Dermis microvascular lymphatic vessel endothelial cell (primary cell): ENCODE data around the gene NEK9. TPM values are rescaled to one million over a fixed set of nuclear protein-coding genes. Genes with fewer than 3 reads are reported as not detected.
A peak's percentile ranks its signal among the peaks of the same experiment; 100 is the strongest.

ENCODE experiments used
- DNase-seq, 2 donors: peaks; one replicate each; pipeline versions ENCODE4 v3.0.0 to v3.0.0-alpha.2; 2010; ENCODE audit warnings: low read depth in 2 of 2
- total RNA-seq: library from RNA; depleted of rRNA; stranded (reverse); fragments of >200 nt; gene quantifications from 2 replicates; pipeline ENCODE4 v1.2.1, GENCODE V29; 2014

The NEK9 gene
- total RNA-seq, 1 donor from 2014 or later: 29.5 TPM

DNA sequence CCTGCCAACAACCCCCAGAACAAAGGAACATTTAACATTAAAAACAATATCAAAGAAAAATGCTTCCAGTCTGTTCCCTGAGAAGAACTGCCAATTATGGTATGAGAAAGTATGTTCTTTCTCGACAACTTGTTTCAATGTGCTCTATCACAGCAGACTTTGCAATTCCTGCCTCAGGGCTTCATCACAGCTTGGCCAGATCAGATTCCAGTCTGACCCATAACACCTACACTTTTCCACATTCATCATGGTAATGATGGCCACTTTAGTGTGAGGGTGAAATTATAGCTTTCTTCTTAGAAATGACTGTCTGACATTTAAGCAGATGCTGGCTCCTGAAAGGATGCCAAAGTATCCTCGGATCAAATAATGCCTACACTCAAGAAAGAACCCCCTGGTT, 17.0 kb downstream of the NEK9 start:
- no peak for DNase-seq

DNA sequence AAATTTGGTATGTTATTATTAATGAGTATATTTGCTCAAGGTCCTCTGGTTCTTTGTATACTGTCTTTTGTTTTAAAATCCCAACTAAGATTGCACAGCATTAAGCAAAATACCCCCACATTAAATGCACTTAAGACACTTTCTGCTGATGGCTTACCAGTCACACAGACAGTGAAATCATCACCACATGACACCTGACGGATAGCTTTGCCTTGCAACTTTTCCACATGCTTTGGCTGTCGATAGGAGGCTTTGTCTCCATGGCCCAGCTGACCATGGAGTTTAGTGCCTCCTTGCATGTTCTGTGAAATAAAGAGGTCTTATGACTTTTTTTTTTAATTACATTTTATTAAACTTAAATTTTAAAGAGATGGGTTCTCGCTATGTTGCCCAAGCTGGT, 19.7 kb downstream of the NEK9 start:
- DNase-seq: no peak

GRCh38 chr14:75101491-75101890, 25.4 kb downstream of the NEK9 start:
- DNase-seq: no peak

DNA sequence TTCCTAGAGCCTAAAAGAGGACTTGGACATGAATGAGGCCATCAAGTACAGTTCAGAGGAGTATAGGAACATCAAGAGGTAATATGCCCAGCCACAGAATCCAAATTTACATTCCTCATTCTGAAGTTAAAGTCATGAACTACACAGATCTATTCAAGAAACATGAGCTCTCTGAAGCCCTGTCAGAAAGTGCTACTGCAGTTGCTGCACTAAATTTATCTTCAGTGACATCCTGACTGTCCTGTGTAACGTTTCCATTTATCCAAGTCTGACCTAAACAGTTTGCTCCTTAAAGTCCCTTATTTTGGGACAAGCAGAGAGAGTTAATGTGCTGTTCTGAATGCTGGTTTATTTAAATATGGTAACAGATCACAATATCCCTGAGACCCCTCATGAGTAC, 28.2 kb downstream of the NEK9 start:
- no peak for DNase-seq

- DNase-seq: no peak
Observed at GRCh38 chr14:75098212-75098611, 28.6 kb downstream of the NEK9 start.

GRCh38 chr14:75096959-75097358, 29.9 kb downstream of the NEK9 start:
- no peak for DNase-seq

DNA sequence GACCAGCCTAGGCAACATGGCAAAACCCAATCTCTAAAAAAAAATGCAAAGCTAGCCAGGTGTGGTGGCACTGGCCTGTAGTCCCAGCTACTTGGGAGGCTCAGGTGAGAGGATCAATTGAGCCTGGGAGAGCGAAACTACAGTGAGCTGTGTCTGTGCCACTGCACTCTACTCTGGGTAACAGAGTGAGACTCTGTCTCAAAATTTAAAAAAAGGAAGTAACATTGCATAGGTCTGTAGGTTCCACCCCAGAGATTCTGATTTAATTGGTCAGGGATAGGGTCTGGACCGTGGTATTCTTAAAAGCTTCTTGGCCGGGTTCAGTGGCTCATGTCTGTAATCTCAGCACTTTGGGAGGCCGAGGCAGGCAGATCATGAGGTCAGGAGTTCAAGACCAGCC, 31.2 kb downstream of the NEK9 start:
- DNase-seq: no peak

DNA sequence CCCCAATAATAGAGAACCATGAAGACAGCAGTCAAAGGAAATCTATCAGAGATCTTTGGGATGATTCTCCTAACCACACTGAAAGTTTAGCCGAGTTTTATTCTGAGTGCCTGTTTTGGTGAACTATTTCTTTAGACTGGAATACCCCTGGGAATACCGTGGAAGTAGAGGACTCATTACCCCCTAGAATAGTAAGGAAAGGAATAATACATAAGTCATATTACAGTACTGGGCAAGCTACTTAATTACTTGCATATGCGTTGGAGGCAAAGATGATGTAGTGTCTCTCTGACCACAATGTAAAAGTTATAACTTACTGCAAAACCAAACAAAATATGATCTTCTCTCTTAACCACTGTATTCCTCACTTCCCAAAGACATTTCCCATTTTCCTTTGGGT, 32.0 kb downstream of the NEK9 start:
- no peak for DNase-seq

DNA sequence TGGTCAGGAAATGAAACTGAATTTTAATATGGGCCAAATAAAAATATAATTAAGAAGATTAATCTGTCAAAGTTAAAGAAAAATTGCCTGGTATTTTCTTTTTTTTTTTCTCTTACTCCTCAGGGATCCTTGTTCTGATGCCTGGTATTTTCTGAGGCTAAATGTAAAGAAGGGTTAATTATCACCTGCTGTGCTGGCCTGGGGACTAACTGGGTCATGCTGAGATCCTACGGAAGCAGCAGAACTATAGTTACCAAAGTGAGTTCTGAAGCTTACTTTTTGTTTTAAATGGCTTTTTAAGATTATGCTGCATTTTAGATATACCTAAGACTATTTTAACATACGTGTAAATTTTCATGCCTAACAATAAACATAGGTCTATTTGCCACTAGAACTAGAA, 34.1 kb downstream of the NEK9 start:
- no peak for DNase-seq

- no peak for DNase-seq
Observed at GRCh38 chr14:75091251-75091650, 35.6 kb downstream of the NEK9 start.

DNA sequence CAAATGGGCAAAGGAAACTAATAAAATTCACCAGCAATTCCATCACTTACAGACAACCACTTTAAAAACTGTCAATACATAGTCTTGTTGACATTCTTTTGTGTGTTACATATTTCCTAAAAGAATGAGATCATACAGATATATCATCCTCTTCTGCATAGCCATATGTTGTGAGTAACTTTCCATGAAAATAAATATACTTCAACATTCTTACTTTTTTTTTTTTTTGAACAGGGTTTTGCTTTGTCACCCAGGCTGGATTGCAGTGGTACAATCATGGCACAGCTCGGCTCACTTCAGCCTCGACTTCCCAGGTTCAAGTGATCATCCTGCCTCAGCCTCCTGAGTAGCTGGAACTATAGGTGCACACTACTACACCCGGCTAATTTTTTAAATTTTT, 36.5 kb downstream of the NEK9 start:
- peak in 1 of 2 donors; percentile 24 for DNase-seq

- peak; percentile 59 to 69 for DNase-seq
Observed at GRCh38 chr14:75088566-75089373, 38.1 kb downstream of the NEK9 start.

DNA sequence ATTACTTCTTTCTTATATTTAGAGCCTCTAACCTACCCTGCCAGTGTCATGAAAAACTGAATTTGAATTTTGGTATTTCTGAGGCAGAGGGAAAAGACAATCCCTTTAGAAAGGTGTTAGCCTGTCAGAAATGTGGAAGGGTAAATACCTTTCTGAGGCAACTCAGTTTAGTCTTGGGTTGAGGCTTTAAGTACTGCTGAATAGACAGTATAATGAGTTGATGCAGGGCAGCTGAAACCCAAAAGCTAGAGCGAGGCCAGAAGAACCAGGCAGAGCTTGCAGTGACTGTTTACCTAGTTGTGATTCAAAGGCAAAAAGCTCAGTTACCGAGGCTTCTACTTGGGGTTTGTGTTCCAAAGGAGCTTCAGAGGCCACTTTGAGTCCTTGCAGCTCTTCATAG, 38.7 kb downstream of the NEK9 start:
- no peak for DNase-seq

- DNase-seq: peak in 1 of 2 donors; percentile 57
Observed at GRCh38 chr14:75084513-75084912, 42.3 kb downstream of the NEK9 start.

GRCh38 chr14:75083271-75083670, 43.6 kb downstream of the NEK9 start:
- no peak for DNase-seq

DNA sequence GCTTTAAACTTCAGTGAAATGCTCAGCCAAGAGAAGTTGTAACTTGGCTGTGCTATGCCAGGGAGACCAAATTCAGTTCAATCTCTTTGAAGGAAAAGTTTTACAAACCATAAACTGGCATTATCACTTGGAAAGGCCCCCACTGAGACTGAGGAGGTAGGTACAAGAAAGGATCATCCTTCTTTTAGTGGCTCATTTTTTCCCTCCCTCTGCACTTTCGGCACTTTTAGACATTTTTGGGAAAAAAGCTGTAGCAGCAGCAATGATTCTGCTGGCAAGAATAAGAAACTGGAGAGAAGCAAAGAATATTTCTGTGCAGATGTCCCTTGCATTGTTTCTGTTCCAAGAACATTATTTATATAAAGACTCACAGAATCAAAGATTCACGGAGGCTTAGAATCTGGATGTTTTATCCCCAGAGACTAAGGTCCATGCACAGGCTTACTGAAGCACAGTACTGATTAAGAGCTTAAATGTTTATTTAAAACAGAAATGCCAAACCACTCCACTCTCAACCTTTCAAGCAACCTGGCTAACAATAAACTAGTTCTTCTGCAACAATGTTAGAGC, 45.1 kb downstream of the NEK9 start:
- no peak for DNase-seq

GRCh38 chr14:75079521-75079920, 47.3 kb downstream of the NEK9 start:
- no peak for DNase-seq

DNA sequence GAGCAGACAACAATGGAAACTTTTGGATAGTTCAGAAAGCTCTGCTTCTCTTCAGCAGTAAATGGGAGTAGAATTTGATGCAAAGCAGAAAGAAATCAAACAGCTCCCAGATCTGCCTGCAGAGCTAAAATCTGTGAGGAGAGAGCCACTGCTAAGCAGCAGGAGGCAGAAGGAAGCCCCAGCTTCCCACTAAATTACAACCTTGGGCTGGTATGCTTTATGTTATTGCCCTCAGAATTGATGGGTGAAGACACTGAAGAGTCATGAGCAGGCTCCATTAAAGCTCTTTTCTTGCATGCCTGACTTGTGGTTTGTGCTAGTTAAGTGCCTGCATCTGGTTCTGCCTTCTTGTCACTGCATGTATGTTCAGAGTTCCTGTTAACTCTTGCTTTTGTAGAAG, 49.1 kb downstream of the NEK9 start:
- no peak for DNase-seq

DNA sequence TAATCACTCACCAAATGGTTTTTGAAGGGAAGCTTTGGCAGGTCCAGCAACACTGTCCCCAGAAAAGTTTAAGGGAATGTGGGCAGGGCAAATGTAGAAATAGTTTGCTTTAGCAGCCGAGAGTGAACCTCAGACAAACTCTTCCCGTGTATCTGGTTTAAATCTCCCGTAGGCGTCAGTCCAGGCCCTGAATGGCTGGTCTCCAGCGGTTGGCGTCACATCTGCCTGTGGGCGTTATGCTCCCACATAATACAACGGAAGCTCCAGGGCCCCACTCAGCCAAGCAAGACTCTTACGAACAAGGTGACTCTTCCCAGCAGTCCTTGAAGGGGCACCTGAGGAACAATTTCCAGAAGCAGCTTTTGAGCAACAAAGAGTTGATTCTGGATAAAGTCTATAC, 56.5 kb downstream of the NEK9 start:
- DNase-seq: no peak

- no peak for DNase-seq
Observed at GRCh38 chr14:75069811-75070145, 57.1 kb downstream of the NEK9 start.

- DNase-seq: peak; percentile 88 to 90
Observed at GRCh38 chr14:75069121-75069810, 57.6 kb downstream of the NEK9 start, which contains the start of gene ZC2HC1C. TSS of gene ZC2HC1C (plus strand) at chr14:75069641. CDS start at chr14:75070574, 933 bp downstream.

DNA sequence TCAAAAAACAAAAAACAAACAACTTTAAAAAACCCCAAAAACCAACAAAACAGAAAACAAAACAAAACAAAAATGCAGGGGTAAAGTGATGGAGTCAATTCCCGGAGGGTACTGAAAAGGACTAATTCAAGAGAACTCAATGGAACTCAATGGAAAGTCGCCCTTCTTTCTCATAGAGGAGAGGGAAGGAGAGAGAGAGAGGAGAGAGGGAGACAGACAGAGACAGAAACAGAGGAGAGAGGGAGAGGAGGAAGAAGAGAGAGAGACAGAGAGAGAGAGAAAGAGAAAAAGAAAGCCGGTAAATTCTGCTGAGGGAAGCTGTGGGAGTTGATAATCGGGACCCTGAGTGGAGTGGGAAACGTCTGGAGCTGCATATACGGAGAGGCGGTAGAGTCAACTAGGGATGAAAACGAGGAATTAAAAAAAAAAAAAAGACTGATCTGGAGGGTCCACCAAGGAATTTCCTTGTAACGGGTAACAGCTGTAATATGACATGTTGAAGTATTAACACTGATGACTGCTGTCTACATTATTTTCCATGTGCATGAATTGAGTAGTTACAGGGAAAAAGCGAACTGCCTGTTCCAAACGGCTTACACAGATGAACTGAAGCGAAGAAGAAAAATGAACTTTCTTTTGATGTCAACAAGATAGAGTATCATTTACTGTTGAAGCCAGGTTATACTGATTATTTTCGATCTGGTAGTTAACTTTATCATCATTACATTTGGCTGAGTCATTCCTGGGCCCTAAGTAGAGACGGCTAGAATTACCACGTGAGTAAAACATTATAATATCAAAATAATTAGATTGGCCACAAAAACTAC, 58.3 kb downstream of the NEK9 start:
- DNase-seq: peak in 1 of 2 donors; percentile 34
